Measurements from ENCODE around the gene MAML3.

Gene MAML3

DNA sequence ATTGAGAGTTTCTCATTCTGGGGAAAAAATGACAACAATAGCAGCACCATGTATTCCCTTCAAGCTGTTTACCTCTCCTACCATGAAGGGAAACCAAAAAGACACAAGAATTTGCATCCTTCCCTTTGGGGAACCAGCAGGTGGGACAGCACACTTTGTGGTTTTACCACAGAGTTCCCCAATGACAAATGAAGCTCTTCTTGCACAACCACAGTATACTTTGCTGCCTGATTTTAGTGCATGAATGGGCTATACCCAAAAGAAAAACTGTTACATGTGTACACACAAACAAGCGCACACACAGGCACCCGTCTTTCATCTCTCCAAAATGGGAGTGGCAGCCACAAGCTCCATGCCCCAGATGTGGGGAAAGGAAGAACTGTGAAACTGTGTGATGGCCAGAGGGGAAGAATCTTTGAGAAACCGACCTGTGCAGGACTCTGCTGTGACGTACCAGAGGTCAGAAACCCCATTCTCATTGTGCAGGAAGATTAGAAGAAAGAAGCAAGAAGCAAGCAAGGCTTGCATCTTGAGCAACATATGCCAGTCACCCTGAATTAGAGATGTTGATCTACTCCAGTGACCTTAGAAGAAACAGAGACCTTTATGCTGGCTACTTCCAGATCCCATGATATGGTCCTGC, 2.7 kb upstream of the MAML3 start:
- no peak for DNase-seq (ENCODE audit: low spot score)

GRCh38 chr4:140154572-140154891, 548 bp upstream of the MAML3 start:
- DNase-seq (ENCODE audit: low spot score): no peak

DNA sequence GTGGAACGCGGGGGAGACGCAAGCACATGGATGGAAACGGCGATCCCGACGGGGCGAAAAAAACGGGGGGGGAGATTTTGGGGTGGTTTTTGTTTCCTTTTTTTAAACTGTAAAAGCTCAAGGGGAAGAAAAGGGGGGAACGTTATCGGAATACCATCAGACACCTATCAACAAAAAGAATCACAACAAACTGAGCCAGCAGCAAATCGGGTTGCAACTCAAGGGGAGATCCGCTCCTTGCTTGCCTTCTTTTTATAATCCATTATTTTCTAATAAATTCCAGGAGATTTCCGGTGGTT, 616 bp downstream of the MAML3 start:
- DNase-seq (ENCODE audit: low spot score): no peak

GRCh38 chr4:140152751-140153418, 1.1 kb downstream of the MAML3 start:
- DNase-seq (ENCODE audit: low spot score): peak; percentile 73

- no peak for DNase-seq (ENCODE audit: low spot score)
Measured at GRCh38 chr4:140152013-140152703, 1.8 kb downstream of the MAML3 start.

- DNase-seq (ENCODE audit: low spot score): peak; percentile 91
Measured at GRCh38 chr4:140151699-140152012, 2.3 kb downstream of the MAML3 start.

DNA sequence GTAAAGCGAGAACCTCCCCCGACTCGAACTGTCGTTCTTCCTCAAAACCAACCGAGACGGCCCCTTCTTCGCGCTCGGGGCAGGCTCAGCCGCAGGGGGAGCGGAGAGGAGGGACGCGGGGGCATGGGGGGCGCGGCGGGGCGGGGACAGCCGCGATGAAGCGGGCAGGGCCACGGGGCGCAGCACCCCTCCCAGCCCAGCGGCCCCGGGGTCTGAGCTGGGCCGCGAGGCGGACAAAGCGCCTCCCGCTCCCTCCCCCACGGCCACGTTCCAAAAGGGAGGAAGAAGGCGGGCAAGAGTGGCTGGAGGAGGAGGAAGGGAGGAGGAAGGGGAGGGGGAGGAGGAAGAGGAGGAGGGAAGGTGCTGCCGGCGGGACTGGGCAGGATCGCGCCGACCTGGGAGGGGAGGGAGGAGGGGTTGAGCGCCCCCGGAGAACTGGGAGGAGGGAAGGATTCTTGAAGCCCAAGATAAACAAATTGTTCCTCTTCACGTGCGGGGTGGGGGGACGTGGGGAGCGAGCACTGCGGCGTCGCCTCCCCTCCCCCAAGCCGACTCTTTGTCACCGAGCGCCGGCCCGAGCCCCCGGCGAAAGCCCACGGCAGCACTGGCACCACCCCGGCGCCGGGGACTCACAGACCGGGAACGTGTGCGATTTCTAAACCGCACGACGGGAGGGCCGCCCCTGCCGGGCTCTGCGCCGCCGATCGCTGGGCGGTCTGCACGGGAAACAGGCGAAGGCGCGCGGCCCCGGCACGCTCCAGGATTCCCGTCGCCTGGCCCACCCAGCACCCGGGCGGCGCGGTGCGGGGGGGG, 2.9 kb downstream of the MAML3 start:
- DNase-seq (ENCODE audit: low spot score): peak; percentile 91

DNA sequence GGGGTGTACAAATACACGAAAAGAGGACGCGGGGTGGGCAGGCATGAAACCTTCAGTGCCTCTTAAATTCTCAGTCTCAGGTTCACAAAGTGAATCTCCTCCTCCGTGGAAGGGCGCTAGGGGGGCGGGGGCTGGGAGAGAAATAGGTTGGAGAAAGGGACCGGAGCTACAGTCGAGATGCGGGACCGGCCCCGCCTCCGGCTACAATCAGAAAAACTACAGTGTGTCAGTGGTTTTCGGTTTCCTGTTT, 3.4 kb downstream of the MAML3 start:
- no peak for DNase-seq (ENCODE audit: low spot score)

- peak; percentile 81 for DNase-seq (ENCODE audit: low spot score)
Measured at GRCh38 chr4:140149846-140150635, 3.9 kb downstream of the MAML3 start.

DNA sequence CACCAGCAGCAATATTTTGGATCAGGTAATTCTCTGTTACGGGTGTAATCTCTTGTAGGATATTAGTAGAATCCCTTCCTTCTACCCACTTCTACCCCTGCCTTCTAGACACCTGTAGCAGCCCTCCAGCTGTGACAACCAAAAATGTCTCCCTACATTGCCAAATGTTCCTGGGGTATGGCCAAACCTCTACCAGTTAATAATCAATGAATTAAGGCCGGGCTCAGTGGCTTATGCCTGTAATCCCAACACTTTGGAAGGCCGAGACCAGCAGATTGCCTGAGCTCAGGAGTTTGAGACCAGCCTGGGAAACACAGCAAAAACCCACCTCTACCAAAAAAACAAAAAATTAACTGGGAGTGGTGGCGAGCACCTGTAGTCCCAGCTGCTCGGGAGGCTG, 9.9 kb downstream of the MAML3 start:
- DNase-seq (ENCODE audit: low spot score): no peak

DNA sequence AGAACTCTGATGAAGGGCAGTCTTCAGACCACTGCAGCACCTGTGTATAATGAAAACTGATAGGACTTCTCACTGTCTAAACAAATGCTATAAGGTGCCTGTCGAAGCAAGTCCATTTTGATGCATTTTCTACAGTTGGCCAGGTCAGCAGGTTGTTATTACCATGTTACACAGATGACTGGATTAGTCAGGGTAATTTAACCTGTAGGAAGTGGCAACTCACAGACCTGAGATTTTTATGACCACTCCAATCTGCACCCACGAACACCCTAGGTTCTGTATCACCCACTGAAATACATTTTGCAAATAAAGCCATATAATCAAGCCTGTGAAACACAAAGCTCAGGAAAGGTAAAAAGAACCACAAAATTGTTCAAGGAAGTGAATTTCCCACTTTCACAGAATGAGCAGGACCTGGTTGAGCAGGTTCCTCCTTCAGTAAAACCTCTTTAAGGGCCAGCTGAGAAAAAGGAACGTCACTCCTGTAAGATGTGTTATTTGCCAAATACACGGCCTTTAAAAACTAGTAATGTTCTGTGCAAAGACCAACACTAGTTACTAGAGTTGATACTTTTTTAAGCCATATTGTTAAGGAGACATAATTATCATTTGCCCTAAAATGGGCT, 12.7 kb downstream of the MAML3 start:
- no peak for DNase-seq (ENCODE audit: low spot score)

DNA sequence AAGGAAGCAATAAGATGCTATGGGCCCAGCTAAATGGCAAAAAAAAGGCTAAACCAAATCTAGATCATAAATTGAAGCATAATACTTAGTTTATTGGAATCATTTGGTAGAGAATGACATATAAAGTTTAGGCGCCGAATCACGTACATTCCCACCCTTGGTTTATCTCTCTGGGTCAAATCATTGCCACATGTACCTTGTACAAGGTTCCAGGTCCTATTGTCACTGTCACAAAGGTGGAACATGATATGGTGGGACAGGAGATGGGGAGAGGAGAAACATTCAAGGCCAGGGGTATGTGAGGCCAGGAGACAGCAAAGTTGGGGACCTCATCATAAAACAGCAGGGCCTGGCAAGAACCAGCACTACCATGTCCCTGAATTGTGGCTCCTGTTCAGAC, 13.4 kb downstream of the MAML3 start:
- no peak for DNase-seq (ENCODE audit: low spot score)

DNA sequence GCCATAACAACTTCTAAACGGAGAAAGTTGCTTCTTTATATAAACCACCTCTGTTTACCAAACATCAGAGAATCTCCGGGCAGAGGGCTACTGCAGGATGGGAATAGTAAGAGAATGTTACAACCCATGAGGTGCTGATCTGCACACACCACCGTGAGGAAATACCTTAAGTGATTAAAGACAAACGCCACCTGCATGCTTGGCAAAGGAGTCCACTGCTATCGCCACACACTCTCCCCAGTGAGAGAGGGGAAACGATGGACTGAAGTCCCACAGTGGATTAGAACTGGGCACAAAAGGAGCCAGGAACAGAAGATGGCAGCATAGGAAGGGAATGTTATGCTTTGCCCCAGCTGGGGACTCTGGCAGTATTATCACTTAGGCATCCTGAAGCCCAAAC, 15.6 kb downstream of the MAML3 start:
- DNase-seq (ENCODE audit: low spot score): no peak

- no peak for DNase-seq (ENCODE audit: low spot score)
Measured at GRCh38 chr4:140137671-140138070, 16.3 kb downstream of the MAML3 start.

GRCh38 chr4:140136509-140136908, 17.5 kb downstream of the MAML3 start:
- no peak for DNase-seq (ENCODE audit: low spot score)

DNA sequence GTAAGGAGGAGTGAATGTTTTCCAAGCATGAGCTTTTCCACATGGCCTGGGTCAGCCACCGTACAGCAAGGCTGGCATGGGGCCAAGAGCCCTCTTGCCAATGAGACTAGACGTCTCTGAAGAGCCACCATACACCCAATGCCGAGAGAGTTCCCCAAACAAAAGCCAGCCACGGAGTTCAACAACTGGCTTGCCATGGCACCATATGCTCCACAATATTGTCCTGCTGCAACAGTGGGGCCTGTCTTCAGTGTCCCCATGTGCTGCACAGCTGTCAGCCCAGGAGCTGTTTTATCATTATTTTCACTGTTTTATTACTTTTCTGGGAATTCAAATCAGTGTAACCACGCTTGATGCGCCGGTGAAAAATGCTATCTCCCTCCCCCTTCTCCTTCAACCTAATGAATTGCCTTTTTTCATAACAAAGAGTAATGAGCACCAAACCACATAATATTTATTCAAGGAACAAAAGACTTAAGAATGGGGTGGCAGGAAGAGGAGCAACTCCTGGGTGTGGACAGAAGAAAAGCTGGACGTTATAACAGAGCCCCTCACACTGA, 18.4 kb downstream of the MAML3 start:
- no peak for DNase-seq (ENCODE audit: low spot score)

GRCh38 chr4:140134746-140135425, 19.1 kb downstream of the MAML3 start:
- DNase-seq (ENCODE audit: low spot score): no peak

- no peak for DNase-seq (ENCODE audit: low spot score)
Measured at GRCh38 chr4:140133576-140133975, 20.4 kb downstream of the MAML3 start.

GRCh38 chr4:140131675-140132229, 22.2 kb downstream of the MAML3 start:
- DNase-seq (ENCODE audit: low spot score): no peak

DNA sequence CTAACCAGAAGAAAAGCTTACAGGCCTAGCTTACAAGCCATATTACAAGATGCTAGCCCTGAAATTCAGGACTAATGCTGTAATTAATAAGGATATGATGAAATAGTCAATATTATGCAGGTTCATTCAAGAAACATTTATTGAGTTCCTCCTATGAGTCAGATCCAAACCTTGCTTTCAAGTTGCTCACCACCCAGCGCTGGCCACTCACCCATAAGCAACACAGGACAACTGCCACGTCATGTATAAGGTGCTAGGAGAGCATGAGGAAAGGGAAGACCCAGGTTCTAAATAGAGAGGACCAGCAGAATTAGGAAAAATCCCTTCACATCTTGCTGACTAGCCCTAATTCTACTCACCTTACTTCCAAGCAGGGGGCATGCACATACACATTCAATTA, 23.3 kb downstream of the MAML3 start:
- no peak for DNase-seq (ENCODE audit: low spot score)

DNA sequence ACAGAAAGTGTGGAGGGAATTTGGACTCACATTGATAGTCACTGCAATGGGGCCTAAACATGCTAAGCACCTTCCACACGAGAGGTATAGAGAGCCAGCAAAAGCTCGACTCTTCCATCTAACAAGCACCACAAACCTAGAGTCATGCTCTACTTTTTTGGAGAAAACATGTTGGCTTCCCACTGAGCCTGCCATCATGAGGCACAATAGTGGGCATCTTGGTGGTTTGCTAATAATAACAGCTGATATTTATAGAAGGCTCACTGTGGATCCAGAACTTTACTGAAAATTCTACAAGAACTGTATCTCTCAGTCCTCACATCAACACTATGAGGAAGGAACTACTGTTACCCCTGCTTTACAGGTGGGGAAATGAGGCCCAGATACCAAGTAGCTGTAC, 26.6 kb downstream of the MAML3 start:
- no peak for DNase-seq (ENCODE audit: low spot score)
